Cardiac septum (tissue), 1 donor: ENCODE data around the gene DIP2A. TPM values are rescaled to one million over a fixed set of nuclear protein-coding genes. Genes with fewer than 3 reads are reported as not detected.
"Not testable (repeated sequence)": the region's sequence is repeated elsewhere in the genome, so short reads cannot be mapped to it uniquely, and the experiment has no call there.

Experiments
- DNase-seq: peaks from one replicate; pipeline ENCODE4 v3.0.0-alpha.2; 2020; ENCODE audit warnings: low spot score
- intact Hi-C: fragments of 100-400 bp; cut with DNase I; formaldehyde crosslinking; loops from one replicate; pipeline ENCODE4 v1.14.0; 2022
- total RNA-seq: library from RNA; stranded (reverse); fragmentation: NEBNext Ultra II Directional; extraction: Animal tissue kit (Norgen Biotek cat#: 25700); gene quantifications from one replicate; pipeline ENCODE4 v1.2.1, GENCODE V29; 2021
- donor health status: DM: no; HTN: no; CAD: no.

DIP2A gene
- total RNA-seq, 1 donor from 2014 or later = 38.9 TPM

DNA sequence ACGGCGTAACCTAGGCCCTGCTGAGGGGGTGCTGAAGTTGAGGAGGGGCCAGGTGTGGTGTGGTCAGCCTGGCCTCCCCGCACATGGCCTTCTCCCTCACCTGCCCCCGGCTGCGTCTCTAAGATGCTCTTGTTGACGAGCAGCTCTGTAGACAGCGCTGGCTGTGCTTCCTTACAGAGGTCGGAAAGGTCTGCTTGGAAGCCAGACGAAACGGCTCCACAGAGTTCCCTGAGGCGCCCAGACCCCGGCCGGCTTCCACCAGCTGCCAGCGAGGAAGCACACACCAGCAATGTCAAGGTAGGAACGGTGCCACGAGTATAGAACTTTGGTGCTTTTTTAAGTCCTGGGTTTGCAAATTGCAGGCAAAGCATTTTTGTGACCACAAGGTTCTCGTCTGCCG, 18.8 kb upstream of the DIP2A start:
- no peak for DNase-seq
- intact Hi-C loops = no loop called here

- intact Hi-C loops = no loop called here
- DNase-seq = no peak
Observed at GRCh38 chr21:46441331-46441730, 17.4 kb upstream of the DIP2A start.

- no peak for DNase-seq
- intact Hi-C loops = no loop called here
Observed at GRCh38 chr21:46441961-46442498, 16.7 kb upstream of the DIP2A start.

- DNase-seq = no peak
- intact Hi-C loops = no loop called here
Observed at GRCh38 chr21:46442938-46443337, 15.8 kb upstream of the DIP2A start.

- intact Hi-C loops = no loop called here
- no peak for DNase-seq
Observed at GRCh38 chr21:46443910-46444309, 14.8 kb upstream of the DIP2A start.

DNA sequence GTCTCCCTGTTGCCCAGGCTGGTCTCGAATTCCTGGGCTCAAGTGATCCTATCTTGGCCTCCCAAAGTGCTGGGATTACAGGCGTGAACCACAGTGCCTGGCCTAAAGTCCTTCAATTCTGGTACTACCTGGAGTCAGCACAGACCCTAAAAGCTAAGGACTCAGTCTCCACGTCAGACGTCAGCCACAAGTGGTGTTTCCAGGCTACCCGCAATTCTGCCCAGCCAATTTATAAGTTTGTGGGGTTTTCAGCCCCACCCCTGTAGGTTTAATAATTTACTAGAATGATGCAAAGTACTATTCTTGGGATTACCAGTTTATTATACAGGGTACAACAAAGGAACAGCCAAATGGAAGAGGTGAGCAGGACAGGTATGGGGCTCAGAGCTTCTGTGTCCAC, 10.6 kb upstream of the DIP2A start:
- no peak for DNase-seq
- intact Hi-C loops = no loop called here

DNA sequence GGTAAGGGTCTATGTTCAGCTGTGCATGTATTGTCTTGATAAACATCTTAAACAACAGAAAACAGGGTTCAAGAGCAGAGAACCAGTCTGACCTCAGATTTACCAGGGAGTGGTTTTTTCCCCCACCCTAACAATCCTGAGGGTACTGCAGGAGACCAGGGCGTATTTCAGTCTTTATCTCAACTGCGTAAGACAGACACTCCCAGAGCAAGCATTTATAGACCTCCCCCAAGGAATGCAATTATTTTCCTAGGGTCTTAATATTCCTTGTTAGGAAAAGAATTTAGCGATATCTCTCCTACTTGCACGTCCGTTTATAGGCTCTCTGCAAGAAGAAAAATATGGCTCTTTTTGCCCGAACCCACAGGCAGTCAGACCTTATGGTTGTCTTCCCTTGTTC, 9.8 kb upstream of the DIP2A start:
- DNase-seq, intact Hi-C loops: not testable (repeated sequence)

DNA sequence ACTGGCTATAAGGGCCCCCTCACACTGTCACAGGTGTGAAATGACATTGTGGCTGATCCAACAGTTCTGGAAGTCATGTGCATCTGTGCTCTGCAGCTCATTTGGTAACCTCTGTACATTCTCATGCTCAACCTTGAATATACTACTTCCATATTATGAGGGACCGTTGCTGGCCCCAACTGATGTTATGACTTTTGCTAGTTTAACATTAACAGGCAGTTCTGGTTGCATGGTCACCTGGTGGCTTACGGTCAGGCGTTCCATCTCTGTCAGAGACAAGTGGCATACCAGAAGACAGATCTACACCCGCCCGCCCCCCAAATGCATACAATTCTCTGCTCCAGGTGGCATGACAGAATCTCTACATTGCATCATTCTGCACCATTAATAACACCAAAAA, 6.0 kb upstream of the DIP2A start:
- intact Hi-C loops = no loop called here
- DNase-seq = no peak

- DNase-seq = no peak
- intact Hi-C loops = no loop called here
Observed at GRCh38 chr21:46454142-46454541, 4.5 kb upstream of the DIP2A start.

DNA sequence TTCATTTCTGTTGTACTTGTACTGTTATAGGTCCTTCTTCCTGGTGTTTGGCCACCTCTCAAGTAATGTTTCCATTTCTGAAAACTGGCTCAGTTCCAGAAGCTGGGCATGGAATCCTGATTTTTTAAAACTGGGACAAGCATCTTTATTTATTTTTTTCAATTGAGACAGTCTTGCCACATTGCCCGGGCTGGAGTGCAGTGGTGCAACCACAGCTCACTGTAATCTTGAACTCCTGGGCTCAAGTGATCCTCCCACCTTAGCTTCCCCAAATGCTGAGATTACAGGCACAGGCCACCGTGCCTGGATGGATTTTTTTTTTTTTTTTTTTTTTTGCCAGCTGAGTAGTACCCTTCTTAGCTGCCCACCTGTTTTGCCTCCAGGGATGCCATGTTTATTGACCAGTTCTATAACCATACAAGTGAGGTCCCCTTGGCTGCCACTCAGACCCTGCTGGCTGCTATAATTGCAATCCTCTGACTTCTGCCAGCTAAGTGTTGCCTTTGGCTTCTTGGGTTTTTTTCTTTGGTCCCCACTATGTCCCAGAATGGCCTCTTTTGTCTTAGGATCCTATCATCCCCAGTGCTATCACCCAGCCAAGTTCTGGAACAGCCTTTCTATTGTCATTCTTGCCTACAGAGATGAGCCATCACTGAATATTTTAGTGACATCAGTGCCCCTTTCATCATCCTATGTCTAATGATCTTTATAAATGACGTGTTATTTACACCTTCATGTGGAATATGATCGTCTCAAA, 3.9 kb upstream of the DIP2A start:
- intact Hi-C loops = no loop called here
- no peak for DNase-seq

GRCh38 chr21:46455575-46456385, 2.9 kb upstream of the DIP2A start:
- intact Hi-C loops = no loop called here
- DNase-seq = no peak

DNA sequence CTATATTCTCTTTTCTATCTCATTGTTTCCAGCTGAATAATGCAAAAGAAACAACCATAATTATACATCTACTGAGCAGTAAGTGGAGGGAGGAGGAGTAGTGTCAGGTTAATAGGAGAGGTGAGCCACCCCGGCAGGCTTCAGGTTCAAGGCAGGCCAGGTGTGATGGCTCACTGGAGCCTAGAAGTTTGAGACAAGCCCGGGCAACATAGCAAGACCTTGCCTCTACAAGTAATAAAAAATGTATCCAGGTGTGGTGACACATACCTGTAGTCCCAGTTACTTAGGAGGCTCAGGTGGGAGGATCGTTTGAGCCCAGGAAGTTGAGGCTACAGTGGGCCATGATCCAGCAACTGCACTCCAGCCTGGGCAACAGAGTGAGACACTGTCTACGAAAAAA, 1.9 kb upstream of the DIP2A start:
- intact Hi-C loops = no loop called here
- DNase-seq = no peak

DNA sequence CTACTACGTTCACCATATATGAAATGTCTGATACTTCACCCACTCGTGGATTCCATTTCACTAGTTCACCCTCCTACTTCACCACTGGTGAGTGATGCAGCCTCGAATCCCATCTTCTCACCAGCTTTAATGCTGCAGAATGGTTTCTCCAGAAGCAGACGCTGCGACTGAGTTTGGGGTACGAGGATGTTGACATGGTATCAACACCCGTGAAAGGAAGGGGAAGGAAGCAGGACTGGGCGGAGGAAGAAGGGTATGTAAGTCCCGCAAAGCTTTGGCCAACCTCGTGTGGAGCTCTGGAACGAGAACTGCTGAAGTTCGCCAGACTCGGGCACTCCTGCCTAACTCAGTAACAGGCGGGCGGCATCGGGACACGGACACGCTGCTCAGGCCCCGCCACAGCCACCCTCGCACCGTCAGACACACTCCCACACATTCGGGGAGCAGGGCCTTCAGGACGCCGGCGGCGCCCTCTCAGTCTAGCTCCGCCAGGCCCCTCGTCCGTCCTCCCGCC, 833 bp upstream of the DIP2A start:
- DNase-seq = no peak
- intact Hi-C loops = no loop called here

DNA sequence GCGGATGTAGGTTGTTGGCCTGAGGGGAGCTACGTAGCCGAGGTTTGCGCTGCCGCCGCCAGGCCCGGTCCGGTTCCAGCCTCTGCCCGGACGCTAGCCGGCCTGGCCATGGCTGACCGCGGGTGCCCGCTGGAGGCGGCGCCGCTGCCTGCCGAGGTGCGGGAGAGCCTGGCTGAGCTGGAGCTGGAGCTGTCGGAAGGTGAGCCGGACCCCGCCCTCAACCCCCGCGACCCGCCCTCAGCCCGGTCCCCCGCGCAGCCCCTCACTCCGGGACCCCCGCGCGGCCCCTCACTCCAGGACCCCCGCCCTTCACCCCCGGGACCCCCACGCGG, 299 bp downstream of the DIP2A start:
- DNase-seq = peak; percentile 78
- intact Hi-C loops = no loop called here

- intact Hi-C loops = no loop called here
- DNase-seq = no peak
Observed at GRCh38 chr21:46459356-46460112, 843 bp downstream of the DIP2A start.

- intact Hi-C loops = no loop called here
- no peak for DNase-seq
Observed at GRCh38 chr21:46461909-46462308, 3.2 kb downstream of the DIP2A start.

GRCh38 chr21:46465153-46465552, 6.5 kb downstream of the DIP2A start:
- intact Hi-C loops, DNase-seq: not testable (repeated sequence)

DNA sequence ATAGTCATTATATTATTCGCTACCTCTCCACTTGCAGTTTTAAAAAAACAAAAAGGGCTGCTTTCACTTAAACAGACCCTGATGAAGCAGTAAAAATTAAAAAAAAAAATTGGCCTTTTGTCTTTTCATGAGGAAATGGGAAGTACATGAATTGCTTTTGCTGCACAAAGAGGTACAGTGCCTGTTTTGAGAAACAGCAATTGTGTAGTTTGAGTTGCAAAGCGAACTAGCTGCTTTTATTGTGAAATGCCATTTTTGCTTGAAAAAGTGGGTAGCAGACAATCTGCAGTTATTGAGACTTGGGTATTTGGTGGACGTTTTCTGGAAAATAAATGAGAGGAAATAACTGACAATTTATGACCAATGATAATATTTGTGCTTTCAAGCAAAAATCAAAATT, 7.0 kb downstream of the DIP2A start:
- no peak for DNase-seq
- intact Hi-C loops = no loop called here

- intact Hi-C loops = no loop called here
- DNase-seq = no peak
Observed at GRCh38 chr21:46468108-46468774, 9.6 kb downstream of the DIP2A start.

GRCh38 chr21:46469275-46469674, 10.6 kb downstream of the DIP2A start:
- DNase-seq = no peak
- intact Hi-C loops = no loop called here
